Endodermal cell (in vitro differentiated cells): Measurements from ENCODE around the gene FFAR1. TPM values are rescaled to one million over a fixed set of nuclear protein-coding genes. Genes with fewer than 3 reads are reported as not detected.

Experiments used
- DNase-seq: peaks from one replicate; pipeline ENCODE4 v3.0.0-alpha.2; 2017
- H3K27ac ChIP-seq: 2 replicates; pipeline ENCODE4 v1.5.1; 2013; ENCODE audit warnings: mild to moderate bottlenecking, low read depth, low read length, moderate library complexity
- H3K27me3 ChIP-seq: 2 replicates; pipeline ENCODE4 v1.6.1; 2013; ENCODE audit warnings: mild to moderate bottlenecking, low read length, moderate library complexity; ENCODE audit not compliant: insufficient read depth, control insufficient read depth, poor library complexity, severe bottlenecking
- H3K36me3 ChIP-seq: 2 replicates; pipeline ENCODE4 v1.7.0; 2013; ENCODE audit warnings: mild to moderate bottlenecking, low read length, moderate library complexity; ENCODE audit not compliant: control insufficient read depth, insufficient read depth
- H3K4me1 ChIP-seq: one replicate; pipeline ENCODE4 v1.7.0; 2013; ENCODE audit warnings: low read length; ENCODE audit not compliant: control insufficient read depth, insufficient read depth
- H3K4me3 ChIP-seq: 2 replicates; pipeline ENCODE4 v1.5.1; 2013; ENCODE audit warnings: mild to moderate bottlenecking, low read length, moderate library complexity
- H3K9ac ChIP-seq: 2 replicates; pipeline ENCODE4 v1.6.1; 2013; ENCODE audit warnings: mild to moderate bottlenecking, low read length, moderate library complexity; ENCODE audit not compliant: poor library complexity, severe bottlenecking; ENCODE audit errors: extremely low read depth
- H3K9me3 ChIP-seq: 2 replicates; pipeline ENCODE4 v1.6.1; 2013; ENCODE audit warnings: mild to moderate bottlenecking, low read length, moderate library complexity; ENCODE audit not compliant: control insufficient read depth
- H3K27ac Mint-ChIP-seq: 2 replicates; pipeline ENCODE4 v1.8.0; 2020; ENCODE audit warnings: mixed read lengths
- H3K27me3 Mint-ChIP-seq: 2 replicates; pipeline ENCODE4 v1.8.0; 2021; ENCODE audit warnings: mild to moderate bottlenecking, mixed read lengths; ENCODE audit not compliant: insufficient read depth
- H3K36me3 Mint-ChIP-seq: 2 replicates; pipeline ENCODE4 v1.8.0; 2020; ENCODE audit warnings: low read depth, mixed read lengths
- H3K4me1 Mint-ChIP-seq: 2 replicates; pipeline ENCODE4 v1.8.0; 2020; ENCODE audit warnings: mixed read lengths
- H3K4me3 Mint-ChIP-seq: 2 replicates; pipeline ENCODE4 v1.8.0; 2020; ENCODE audit warnings: mild to moderate bottlenecking, moderate library complexity, mixed read lengths
- H3K9me3 Mint-ChIP-seq: 2 replicates; pipeline ENCODE4 v1.8.0; 2020; ENCODE audit warnings: mild to moderate bottlenecking, mixed read lengths
- CTCF ChIP-seq: fragments of 200-600 bp; sonication (generic); conservative IDR thresholded peaks from 2 replicates; pipeline ENCODE4 v1.5.0; 2021; ENCODE audit warnings: antibody characterized with exemption, mild to moderate bottlenecking
- WGBS, 2 experiments: methylation state at CpG; one replicate each; pipeline versions ENCODE4 v1.1.5 to v1.1.7; 2013; ENCODE audit warnings: missing lambda C conversion rate in 2 of 2, mixed read lengths in 1 of 2; ENCODE audit not compliant: insufficient coverage in 1 of 2, insufficient read length in 1 of 2; 5-methylcytosine and 5-hydroxymethylcytosine counted together
- microRNA-seq: library from miRNA; unstranded; fragments of <30 nt; microRNA quantifications from one replicate; pipeline ENCODE4 v1.2.0, GENCODE V29; 2020; ENCODE audit warnings: borderline microRNAs expressed
- total RNA-seq, 2 donors: library from RNA; stranded (reverse); fragmentation: NEBNext Ultra II Directional in 1 of 2; extraction: Animal tissue kit (Norgen Biotek cat#: 25700) in 1 of 2; gene quantifications; 2 replicates in 1 of 2; 3 replicates in 1 of 2; pipeline ENCODE4 v1.2.1, GENCODE V29; 2021

Gene FFAR1
- total RNA-seq, 2 donors from 2014 or later = not detected

- no peaks in the 10 kb centered on the region for H3K36me3 ChIP-seq
Observed at GRCh38 chr19:35396240-35396885, 48.7 kb downstream of the FFAR1 start.

DNA sequence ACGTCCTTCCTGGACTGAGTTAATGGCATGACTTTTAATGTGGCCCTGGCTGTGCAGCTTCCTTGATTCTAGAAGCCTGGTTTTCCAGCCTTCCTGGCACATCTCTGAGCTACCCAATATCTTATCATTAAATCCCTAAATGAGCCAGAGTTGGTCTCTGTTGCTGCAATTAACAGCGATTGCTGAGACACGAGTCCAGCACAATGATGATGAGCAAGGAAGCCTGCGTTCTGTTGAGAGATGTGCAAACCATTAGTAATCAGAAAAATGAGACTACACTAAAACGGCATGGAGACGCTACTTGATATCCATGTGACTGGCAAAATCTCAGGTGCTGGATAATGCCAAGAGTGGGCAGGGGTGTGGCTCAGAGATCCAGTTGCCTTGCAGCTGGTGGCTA is 49.4 kb downstream of the FFAR1 start:
- no peak for TF ChIP-seq CTCF
- Histone ChIP-seq H3K4me1 (peaks cover 2% of the 10 kb centered on the region), H3K9ac (no peak overlapping the region), H3K27ac (no peak overlapping the region), H3K9me3 (no peaks in the 10 kb centered on the region), H3K27me3 (no peaks in the 10 kb centered on the region), H3K4me3 (no peak overlapping the region), H3K36me3 (no peaks in the 10 kb centered on the region)
- H3K36me3 Mint-ChIP-seq = no peaks in the 10 kb centered on the region
- no peaks in the 10 kb centered on the region for H3K9me3 Mint-ChIP-seq
- no peak for DNase-seq
- 93 to 94% methylated on average over 6 of the region's 6 CpGs for WGBS, 2 experiments
- no peaks in the 10 kb centered on the region for H3K4me1 Mint-ChIP-seq
- H3K27me3 Mint-ChIP-seq = no peaks in the 10 kb centered on the region
- H3K27ac Mint-ChIP-seq = no peak overlapping the region
- no peak overlapping the region for H3K4me3 Mint-ChIP-seq

More at GRCh38 chr19:35396240-35396885, 48.7 kb downstream of the FFAR1 start:
- Mint-ChIP-seq H3K4me1 (no peaks in the 10 kb centered on the region), H3K27ac (no peak overlapping the region), H3K4me3 (no peak overlapping the region), H3K36me3 (no peaks in the 10 kb centered on the region), H3K27me3 (no peaks in the 10 kb centered on the region), H3K9me3 (peaks cover 1% of the 10 kb centered on the region)
- Histone ChIP-seq H3K9ac (no peak overlapping the region), H3K4me3 (no peak overlapping the region), H3K27ac (no peak overlapping the region), H3K9me3 (no peaks in the 10 kb centered on the region), H3K4me1 (peaks cover 2% of the 10 kb centered on the region), H3K27me3 (no peaks in the 10 kb centered on the region)
- DNase-seq = peak; percentile 30
- TF ChIP-seq CTCF = no peak
- 93 to 96% methylated on average over 10 to 14 of the region's 14 CpGs for WGBS, 2 experiments

Small RNA genes within 50 kb of the gene (microRNA-seq; reads per million reads assigned to microRNA genes)
- not detected for gene MIR5196

Other genes with a start within 250 kb of the FFAR1 start
- not detected for gene FXYD3, start 232.1 kb upstream of the FFAR1 start, total RNA-seq
- under 1 TPM; 0.27 to 0.37 TPM for gene LGI4, start 212.8 kb upstream of the FFAR1 start, total RNA-seq
- under 1 TPM in 1 of 2 donors, not detected in 1; 0.75 TPM for gene FXYD1, start 209.1 kb upstream of the FFAR1 start, total RNA-seq
- 1 to 10 TPM in 1 of 2 donors, not detected in 1; 1.1 TPM for gene FXYD7, start 204.6 kb upstream of the FFAR1 start, total RNA-seq
- gene FXYD5, start 193.2 kb upstream of the FFAR1 start, total RNA-seq = 10 to 100 TPM; 24.0 to 29.6 TPM
- not detected for gene FAM187B, start 119.2 kb upstream of the FFAR1 start, total RNA-seq
- 100 to 1,000 TPM; 112 to 170 TPM for gene LSR, start 98.9 kb upstream of the FFAR1 start, total RNA-seq
- 100 to 1,000 TPM; 111 to 121 TPM for gene USF2, start 78.9 kb upstream of the FFAR1 start, total RNA-seq
- 1 to 10 TPM in 1 of 2 donors, under 1 TPM in 1; 0.35 to 1.3 TPM for gene HAMP, start 65.4 kb upstream of the FFAR1 start, total RNA-seq
- gene MAG, start 55.7 kb upstream of the FFAR1 start, total RNA-seq = not detected
- gene CD22, start 18.7 kb upstream of the FFAR1 start, total RNA-seq = not detected
- not detected for gene FFAR3, start 10.6 kb downstream of the FFAR1 start, total RNA-seq
- gene GPR42, start 23.2 kb downstream of the FFAR1 start, total RNA-seq = not detected
- not detected for gene FFAR2, start 100.4 kb downstream of the FFAR1 start, total RNA-seq
- gene KRTDAP, start 142.6 kb downstream of the FFAR1 start, total RNA-seq = 1 to 10 TPM; 3.4 to 4.2 TPM
- gene DMKN, start 165.7 kb downstream of the FFAR1 start, total RNA-seq = 100 to 1,000 TPM; 430 to 451 TPM
- gene SBSN, start 180.4 kb downstream of the FFAR1 start, total RNA-seq = not detected
- gene GAPDHS, start 185.6 kb downstream of the FFAR1 start, total RNA-seq = not detected
- gene TMEM147, start 197.7 kb downstream of the FFAR1 start, total RNA-seq = 100 to 1,000 TPM; 109 to 119 TPM
- under 1 TPM in 1 of 2 donors, not detected in 1; 0.18 TPM for gene ATP4A, start 215.8 kb downstream of the FFAR1 start, total RNA-seq
- gene PMIS2, start 238.3 kb downstream of the FFAR1 start, total RNA-seq = not detected